ENCODE data around the gene CALN1. TPM values are rescaled to one million over a fixed set of nuclear protein-coding genes. Genes with fewer than 3 reads are reported as not detected.

CALN1 gene
- polyA plus RNA-seq, 1 donor (not counting 4 experiments of a cell fraction or from before 2014, with no cell fraction given), result not detected

GRCh38 chr7:72445075-72445474 is 32.9 kb upstream of the CALN1 start:
- H3K9ac ChIP-seq (ENCODE audit: control insufficient read depth, extremely low read depth, insufficient read depth, low read length), result no peak overlapping the region
- no peak overlapping the region for H3K27ac ChIP-seq (ENCODE audit: control insufficient read depth, insufficient read depth, low read length)
- no peak overlapping the region for H3K4me3 ChIP-seq (ENCODE audit: control insufficient read depth in 2 of 3, extremely low read depth in 1 of 3, insufficient read depth in 2 of 3, low read depth in 1 of 3, low read length in 3 of 3)
- DNase-seq (ENCODE audit: low read depth, low spot score), result no peak
- no peak overlapping the region for H2AFZ ChIP-seq (ENCODE audit: control insufficient read depth, low read length)
- no peaks in the 10 kb centered on the region for H3K27me3 ChIP-seq (ENCODE audit: control insufficient read depth, extremely low read depth, insufficient read depth, low read length)
- peaks cover 5% of the 10 kb centered on the region for H3K9me3 ChIP-seq (ENCODE audit: control insufficient read depth, low read depth, low read length)
- H3K36me3 ChIP-seq (ENCODE audit: control insufficient read depth in 2 of 2, extremely low read depth in 1 of 2, insufficient read depth in 2 of 2, low read length in 2 of 2), result no peaks in the 10 kb centered on the region
- H3K4me1 ChIP-seq (ENCODE audit: control insufficient read depth, extremely low read depth, insufficient read depth, low read length), result no peaks in the 10 kb centered on the region
- dilution Hi-C loops (cut with MboI; ENCODE audit: extremely low pct_ligation_motif_present, low sequenced_read_pairs), result no loop called here
- H3K79me2 ChIP-seq (ENCODE audit: control insufficient read depth, insufficient read depth, low read length), result no peaks in the 10 kb centered on the region
- FAIRE-seq, result no peak
- no peaks in the 10 kb centered on the region for H3K9me1 ChIP-seq (ENCODE audit: control insufficient read depth, extremely low read depth, insufficient read depth, low read length)
- no peaks in the 10 kb centered on the region for H4K20me1 ChIP-seq (ENCODE audit: control insufficient read depth, extremely low read depth, insufficient read depth, low read length)
- no peak overlapping the region for H3K4me2 ChIP-seq (ENCODE audit: control insufficient read depth, extremely low read depth, insufficient read depth, low read depth, low read length)
- no peak for TF ChIP-seq EZH2 (IDR thresholded peaks at IDR 0.05; ENCODE audit: low read length)
- TF ChIP-seq CTCF (optimal IDR thresholded peaks at IDR 0.05 in 1 of 3, IDR thresholded peaks at IDR 0.05 in 1 of 3, conservative IDR thresholded peaks at IDR 0.05 in 1 of 3; ENCODE audit: extremely low read depth in 1 of 3, insufficient read depth in 2 of 3, low read length in 3 of 3), result no peak

- Histone ChIP-seq H3K79me2 (ENCODE audit: control insufficient read depth, insufficient read depth, low read length) (no peaks in the 10 kb centered on the region), H3K9me3 (ENCODE audit: control insufficient read depth, low read depth, low read length) (peaks cover 5% of the 10 kb centered on the region), H3K9me1 (ENCODE audit: control insufficient read depth, extremely low read depth, insufficient read depth, low read length) (no peaks in the 10 kb centered on the region), H3K27ac (ENCODE audit: control insufficient read depth, insufficient read depth, low read length) (no peak overlapping the region), H3K4me3 (ENCODE audit: control insufficient read depth in 2 of 3, extremely low read depth in 1 of 3, insufficient read depth in 2 of 3, low read depth in 1 of 3, low read length in 3 of 3) (no peak overlapping the region), H3K4me1 (ENCODE audit: control insufficient read depth, extremely low read depth, insufficient read depth, low read length) (no peaks in the 10 kb centered on the region), H3K9ac (ENCODE audit: control insufficient read depth, extremely low read depth, insufficient read depth, low read length) (no peak overlapping the region), H2AFZ (ENCODE audit: control insufficient read depth, low read length) (no peak overlapping the region), H4K20me1 (ENCODE audit: control insufficient read depth, extremely low read depth, insufficient read depth, low read length) (no peaks in the 10 kb centered on the region), H3K4me2 (ENCODE audit: control insufficient read depth, extremely low read depth, insufficient read depth, low read depth, low read length) (no peak overlapping the region), H3K27me3 (ENCODE audit: control insufficient read depth, extremely low read depth, insufficient read depth, low read length) (no peaks in the 10 kb centered on the region), H3K36me3 (ENCODE audit: control insufficient read depth in 2 of 2, extremely low read depth in 1 of 2, insufficient read depth in 2 of 2, low read length in 2 of 2) (no peaks in the 10 kb centered on the region)
- DNase-seq (ENCODE audit: low read depth, low spot score), result no peak
- dilution Hi-C loops (cut with MboI; ENCODE audit: extremely low pct_ligation_motif_present, low sequenced_read_pairs), result no loop called here
- no peak for FAIRE-seq
- TF ChIP-seq CTCF (optimal IDR thresholded peaks at IDR 0.05 in 1 of 3, IDR thresholded peaks at IDR 0.05 in 1 of 3, conservative IDR thresholded peaks at IDR 0.05 in 1 of 3; ENCODE audit: extremely low read depth in 1 of 3, insufficient read depth in 2 of 3, low read length in 3 of 3) (no peak), EZH2 (IDR thresholded peaks at IDR 0.05; ENCODE audit: low read length) (no peak)
These were observed 32.1 kb upstream of the CALN1 start for GRCh38 chr7:72444026-72444776.
